NCI-H2107 (cell line): ENCODE data around the gene LAIR1.

ENCODE experiments used
- DNase-seq: peaks from one replicate; lab custom pipeline; 2025; lab: John Stamatoyannopoulos, UW

Gene LAIR1

DNA sequence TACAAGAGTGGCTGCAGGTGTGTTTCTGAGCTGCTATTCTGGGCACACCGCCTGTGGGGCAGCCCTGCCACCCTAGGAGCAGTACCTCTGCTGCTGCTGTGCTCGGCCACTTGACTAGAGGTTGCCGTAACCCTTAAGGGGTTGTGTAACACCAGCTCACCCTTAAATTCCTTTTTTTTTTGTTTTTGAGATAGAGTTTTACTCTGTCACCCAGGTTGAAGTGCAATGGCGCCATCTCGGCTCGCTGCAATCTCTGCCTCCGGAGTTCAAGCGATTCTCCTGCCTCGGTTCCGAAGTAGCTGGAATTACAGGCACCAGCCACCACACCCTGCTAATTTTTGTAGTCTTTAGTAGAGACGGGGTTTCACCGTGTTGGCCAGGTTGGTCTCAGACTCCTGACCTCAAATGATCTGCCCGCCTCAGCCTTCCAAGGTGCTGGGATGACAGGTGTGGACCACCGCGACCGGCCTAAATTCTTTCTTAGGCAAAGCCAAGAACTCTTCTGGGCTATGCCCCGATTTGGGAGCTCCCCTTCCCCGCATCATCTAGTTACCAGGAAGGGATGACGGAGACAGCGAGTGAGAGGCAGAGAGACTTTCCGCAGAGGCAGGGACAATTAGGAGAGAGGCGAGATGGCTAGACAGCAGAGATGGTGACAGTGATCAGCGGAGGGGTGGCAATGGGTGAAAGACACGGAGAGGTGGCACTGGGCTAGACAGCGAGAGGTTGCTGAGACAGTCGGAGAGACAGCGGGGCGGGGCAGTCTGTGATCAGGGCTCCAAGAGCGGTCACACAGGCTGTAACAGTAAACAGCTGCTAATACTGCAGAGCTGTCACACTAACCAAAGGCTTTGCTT lies 47.4 kb downstream of the LAIR1 start:
- DNase-seq = no peak

DNA sequence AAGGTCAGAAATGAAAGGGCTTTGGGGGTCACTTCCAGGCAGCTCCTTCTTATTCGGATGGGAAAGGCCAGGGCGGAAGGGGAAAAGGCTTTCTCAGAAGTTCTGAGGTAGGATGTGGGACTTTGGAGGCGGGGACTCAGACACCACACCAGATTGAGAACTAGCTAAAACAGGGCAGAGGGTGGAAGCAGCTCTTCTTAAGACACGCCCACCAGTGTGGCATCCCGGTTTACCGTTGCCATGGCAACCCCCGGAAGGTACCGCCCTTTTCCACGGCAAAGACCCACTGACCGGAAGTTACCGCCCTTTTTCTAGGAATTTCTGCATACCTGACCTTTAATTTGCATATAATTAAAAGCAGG lies 48.0 kb downstream of the LAIR1 start:
- no peak for DNase-seq

DNA sequence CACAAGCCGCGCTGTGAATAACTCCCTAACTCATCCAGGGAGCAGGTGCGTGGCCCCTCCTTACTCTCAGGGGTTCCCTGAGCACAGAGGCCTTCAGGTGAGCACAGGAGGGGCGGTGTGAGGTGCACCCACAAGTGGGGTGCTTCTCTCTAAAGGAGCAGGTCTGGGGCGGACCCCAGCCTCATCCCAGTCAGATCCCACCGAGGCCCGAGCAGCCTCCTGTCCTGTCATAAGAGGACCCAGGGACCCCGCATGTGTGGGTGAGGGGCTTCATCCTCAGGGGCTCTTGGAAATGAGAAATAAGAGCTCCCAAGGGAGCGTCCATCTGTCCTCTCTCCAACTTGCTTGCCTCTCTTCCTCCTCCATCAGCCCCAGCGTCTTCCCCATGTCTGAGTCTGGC lies 48.8 kb downstream of the LAIR1 start:
- no peak for DNase-seq

DNA sequence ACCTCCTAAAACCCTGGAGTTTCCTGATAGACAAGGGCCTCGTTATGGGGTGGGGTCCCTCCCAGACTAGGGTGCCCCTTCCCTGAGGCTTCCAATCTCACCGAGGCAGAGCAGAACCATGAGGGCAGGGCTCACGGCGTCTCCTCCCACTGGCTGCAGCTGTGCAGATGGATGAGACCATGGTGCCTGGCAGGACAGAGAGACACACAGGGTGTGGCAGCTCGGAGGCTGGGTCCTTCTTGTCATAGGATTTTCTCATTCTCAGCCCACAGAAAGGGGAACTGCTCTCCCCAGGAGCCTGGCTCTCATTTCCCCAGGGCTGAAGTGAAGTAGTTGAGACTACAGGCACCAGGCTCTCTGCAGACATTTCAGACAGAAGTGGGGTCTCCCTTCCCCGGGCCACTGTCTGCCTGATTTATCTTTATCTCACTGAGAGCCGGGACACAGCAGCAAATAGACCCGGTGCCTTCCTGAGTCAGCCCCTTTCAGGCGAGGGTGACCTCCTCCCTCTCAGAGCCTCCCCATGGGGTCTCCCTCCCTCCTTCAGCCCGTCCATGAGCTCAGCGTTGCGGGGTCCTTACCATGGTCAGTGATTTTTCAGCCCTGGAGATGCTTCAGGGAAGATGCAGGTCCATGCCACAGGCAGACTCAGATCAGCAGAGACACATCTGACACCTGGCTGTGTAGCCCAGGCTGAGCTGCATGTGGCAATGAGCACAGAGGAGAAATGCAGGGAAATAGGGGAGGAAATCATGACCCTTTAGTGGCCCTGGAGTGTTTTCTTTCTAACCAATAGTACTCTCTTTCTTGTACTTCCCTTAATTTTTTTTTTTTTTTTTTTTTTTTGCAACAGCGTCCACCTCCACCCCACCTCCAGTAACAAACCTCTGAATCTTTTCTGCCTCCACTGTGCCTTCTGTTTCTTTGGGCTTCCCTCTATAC lies 52.0 kb downstream of the LAIR1 start, which contains the start of gene LILRA5:
Gene LILRA5 (minus strand): TSS at position 731 of the 942 bp plus-strand sequence. CDS start 147 bp downstream, at position 584.
- no peak for DNase-seq

DNA sequence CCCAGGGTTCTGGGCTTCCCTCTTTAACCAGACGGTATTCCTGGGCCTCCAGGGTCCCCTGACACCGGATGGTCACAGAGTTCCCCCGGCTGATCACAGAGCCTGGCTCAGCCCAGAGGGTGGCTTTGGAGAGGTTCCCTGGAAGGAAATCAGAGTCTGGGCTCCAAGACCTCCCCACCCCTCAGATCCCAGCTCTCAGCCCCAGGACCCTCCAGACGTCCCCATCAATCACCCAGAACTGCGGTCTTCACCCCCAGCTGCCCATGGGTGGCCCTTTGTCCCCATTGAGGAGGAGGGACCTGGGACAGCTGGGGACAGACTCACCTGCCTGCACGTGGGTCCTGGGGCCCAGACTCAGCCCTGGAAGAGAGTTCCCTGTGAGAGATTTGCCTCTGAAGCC lies 52.7 kb downstream of the LAIR1 start:
- DNase-seq = no peak

DNA sequence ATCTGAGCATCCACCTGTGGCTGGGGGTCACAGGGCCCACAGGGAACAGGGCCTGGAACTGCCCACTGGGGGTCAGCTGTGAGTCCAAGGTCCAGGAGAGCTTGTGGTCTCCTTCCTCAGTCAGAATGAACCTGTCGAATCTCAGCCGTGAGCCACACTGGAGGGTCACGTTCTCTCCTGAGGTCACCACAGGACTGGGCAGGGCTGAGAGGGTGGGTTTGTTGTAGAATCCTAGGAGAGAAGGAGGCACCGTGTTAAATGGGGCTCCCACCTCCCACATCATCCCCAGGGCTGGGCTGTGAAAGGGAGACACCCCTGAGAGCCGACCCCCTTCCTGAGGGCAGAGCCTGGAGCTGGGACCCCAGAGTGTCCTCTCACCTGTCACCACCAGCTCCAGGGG lies 53.2 kb downstream of the LAIR1 start:
- DNase-seq = no peak

DNA sequence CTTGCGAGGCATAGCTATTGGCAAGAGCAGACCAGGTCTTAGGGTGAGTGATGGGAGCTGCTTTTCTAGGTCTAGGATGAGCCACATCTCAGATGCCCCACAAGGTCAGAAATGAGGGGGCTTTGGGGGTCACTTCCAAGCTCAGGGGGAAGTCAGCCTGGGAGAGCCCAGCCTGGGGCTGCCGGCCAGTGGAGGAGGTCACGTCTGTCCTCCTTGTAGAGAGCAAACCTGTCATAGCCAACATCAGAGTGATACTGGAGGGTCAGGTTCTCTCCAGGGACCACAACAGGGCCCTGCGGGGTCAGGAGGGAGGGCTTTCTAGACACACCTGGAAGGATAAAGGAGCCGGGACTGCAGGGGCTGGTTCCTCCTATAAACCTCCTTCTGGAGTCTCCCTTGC lies 54.2 kb downstream of the LAIR1 start:
- DNase-seq = no peak

DNA sequence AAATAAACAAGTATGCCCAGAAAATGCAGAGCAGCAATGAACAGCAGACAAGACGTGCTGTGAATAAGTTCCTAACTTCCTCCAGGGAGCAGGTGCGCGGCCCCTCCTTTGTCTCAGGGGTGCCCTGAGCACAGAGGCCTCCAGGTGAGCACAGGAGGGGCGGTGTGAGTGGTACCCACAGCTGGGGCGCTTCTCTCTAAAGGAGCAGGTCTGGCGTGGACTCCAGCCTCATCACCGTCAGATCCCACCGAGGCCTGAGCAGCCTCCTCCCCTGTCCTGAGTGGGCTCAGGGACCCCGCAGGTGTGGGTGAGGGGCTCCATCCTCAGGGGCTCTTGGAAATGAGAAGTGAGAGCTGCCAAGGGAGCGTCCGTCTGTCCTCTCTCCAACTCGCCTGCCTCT lies 54.9 kb downstream of the LAIR1 start:
- no peak for DNase-seq

DNA sequence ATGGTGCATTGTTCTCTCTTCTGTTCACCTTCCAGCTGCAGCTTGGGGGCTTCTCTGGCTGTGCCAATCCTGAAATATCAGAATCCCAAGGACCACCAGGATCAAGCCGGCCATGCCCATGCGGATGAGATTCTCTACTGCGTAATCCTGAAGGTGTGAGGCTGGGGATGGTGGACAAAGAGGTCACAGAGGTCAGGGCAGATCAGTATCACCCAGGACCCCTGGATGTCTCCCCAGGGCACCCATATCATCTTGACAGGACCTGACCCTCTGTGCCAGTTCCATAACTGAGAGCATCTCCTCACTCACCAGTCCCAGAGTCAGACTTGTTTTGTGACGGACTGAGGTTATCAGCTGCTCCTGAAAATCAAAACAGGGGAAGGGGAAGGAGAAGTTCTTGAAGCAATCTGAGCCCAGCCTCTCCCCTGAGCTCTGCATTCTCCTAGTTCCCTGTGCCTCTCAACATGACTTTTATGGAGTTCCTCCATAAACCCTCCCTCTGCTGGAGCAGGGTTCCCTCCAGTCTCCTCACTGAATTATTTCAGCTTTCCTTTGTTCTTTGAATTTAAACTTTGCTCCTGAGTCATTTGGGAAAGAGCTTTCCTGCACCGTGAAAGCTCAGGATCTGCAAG lies 57.2 kb downstream of the LAIR1 start:
- no peak for DNase-seq

DNA sequence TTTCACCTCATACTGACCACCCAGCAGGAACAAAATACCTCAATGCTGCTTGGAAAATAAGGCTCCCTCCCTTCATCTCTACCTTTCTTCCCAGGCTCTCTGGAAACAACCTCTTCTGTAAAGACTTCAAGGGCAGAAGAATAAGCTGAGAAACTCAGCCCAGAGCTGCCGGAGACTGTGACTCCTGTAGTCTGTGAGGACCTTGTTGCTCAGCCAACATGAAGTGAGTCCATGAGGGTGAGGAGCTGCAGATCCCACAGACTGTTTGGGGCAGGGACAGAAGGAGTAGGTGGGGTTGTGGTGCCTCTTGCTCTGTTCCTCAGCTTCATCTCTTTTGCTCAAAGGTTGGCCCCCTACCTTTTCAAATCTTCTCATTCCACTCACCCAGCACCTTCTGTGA lies 59.6 kb downstream of the LAIR1 start:
- no peak for DNase-seq

DNA sequence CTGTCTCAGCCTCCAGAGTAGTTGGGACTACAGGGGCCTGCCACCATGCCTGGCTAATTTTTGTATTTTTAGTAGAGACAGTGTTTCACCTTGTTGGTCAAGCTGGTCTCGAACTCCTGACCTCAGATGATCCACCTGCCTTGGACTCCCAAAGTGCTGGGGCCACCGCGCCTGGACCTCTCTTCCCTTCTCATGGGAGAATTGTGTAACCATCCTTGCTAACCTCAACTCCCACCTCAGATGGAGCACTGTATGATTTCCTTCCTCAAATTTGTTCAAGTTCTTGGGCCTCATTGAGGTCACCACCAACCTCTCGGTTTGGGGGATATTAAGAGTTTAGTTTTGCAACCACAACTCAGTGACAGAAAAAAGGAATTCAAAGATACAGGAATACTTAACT lies 62.5 kb downstream of the LAIR1 start:
- no peak for DNase-seq
